AG10803 (cell line): ENCODE measurements around the gene DCHS2.

Experiments used
- DNase-seq: peaks from one replicate; pipeline ENCODE4 v3.0.0; 2010; ENCODE audit warnings: low read depth
- H3K4me3 ChIP-seq: 2 replicates; pipeline ENCODE4 v1.5.1; 2011; ENCODE audit warnings: mild to moderate bottlenecking, low read length, control low read depth
- CTCF ChIP-seq: conservative IDR thresholded peaks from 2 replicates; pipeline ENCODE4 v1.5.1; 2011; ENCODE audit warnings: mild to moderate bottlenecking, low read length, control low read depth, inconsistent platforms

The DCHS2 gene

DNA sequence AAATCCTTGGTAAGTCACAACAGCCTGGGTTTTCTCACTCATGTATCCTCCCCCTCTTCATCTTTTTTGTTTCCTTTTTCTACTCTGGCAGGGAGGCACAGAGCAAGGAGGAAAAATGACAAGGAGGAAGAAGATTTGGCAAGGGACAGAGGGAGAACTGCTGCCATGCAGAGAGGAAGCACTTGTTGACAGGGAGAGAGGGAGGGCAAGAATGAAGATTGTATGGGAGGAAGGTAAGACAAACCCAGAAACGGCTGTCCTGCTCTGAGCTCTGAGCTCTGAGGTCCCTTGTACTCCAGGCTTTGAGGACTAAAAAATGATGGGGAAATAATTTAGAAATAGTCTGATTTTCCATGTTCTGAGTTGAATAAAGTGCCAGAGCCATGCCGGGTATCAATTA lies 123.9 kb downstream of the DCHS2 start:
- no peak for DNase-seq
- no peak for TF ChIP-seq CTCF
- no peak overlapping the region for H3K4me3 ChIP-seq

GRCh38 chr4:154366956-154367355 lies 124.6 kb downstream of the DCHS2 start:
- H3K4me3 ChIP-seq, result no peak overlapping the region
- TF ChIP-seq CTCF, result no peak
- DNase-seq, result no peak

DNA sequence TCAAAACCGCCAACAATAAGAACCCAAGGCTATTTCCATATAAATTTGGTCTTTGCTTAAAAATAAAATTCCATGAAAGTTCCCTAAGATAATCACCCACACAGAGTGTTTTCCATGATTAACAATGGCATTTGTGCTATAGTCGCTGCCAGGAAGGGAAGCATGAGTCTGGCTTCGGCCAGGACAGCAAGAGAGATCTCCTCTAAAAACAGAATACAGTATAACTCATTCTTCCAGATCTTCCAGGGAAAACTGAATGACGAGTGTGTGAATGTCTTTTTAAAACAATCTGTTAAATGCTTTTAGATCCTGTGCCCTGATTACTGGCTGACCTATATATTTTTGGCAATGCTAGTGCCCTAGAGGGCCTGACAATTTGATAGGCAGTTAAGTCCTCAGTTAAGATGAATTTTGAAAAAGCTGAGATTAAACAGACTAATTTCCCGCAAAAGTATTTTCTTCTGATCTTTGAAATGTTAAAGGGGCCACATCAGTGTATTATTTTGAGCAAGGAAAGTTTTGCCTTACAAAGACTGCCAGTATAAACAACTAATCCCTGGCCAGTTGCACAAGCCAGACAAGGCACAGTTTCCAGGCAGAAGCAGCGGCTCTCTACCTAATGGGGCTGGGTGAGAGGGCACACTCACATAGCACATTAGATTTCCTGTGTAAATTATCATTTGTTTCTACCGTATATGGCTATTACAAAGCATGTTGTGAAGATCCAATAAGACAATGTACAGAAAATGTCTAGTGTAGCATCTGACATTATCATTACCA lies 127.3 kb downstream of the DCHS2 start:
- DNase-seq, result no peak
- TF ChIP-seq CTCF, result no peak
- H3K4me3 ChIP-seq, result no peak overlapping the region

DNA sequence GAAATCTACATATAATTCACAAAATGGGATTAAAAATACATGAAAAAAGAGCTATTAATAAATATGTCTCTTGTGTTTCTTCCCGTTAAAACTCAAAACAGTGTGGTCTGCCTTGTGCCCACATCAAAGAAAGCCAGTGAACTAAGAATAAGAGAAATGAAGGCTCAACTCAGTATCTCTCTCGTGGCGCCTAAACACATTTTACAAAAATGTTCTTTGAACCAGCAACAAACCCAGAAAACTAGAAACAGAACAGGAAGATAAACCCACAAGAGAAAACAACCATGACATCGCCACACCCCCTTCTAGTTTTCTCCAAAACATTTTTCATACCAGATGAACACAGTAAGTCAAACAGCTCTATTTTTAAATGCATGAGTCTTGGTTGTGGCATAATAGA lies 130.1 kb downstream of the DCHS2 start:
- no peak for DNase-seq
- TF ChIP-seq CTCF, result no peak
- H3K4me3 ChIP-seq, result no peak overlapping the region

DNA sequence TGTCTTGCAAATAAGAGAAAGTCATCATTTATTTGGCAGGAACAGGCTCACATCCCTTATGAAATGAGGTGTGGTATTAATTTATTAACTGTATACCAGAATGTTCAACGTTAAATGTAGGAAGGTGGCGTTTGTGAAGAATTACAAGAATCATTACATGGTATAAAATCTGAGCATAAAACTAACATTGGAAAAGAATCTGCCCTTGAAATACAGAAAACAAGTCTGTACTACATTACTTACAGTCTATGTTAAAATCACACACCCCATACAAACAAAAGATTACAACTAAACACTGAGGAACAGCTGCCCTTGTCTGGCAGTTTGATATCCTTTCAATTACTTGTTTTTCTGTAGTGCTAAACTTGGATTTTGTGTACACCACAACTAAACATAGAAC lies 131.1 kb downstream of the DCHS2 start:
- no peak for DNase-seq
- TF ChIP-seq CTCF, result no peak
- no peak overlapping the region for H3K4me3 ChIP-seq

DNA sequence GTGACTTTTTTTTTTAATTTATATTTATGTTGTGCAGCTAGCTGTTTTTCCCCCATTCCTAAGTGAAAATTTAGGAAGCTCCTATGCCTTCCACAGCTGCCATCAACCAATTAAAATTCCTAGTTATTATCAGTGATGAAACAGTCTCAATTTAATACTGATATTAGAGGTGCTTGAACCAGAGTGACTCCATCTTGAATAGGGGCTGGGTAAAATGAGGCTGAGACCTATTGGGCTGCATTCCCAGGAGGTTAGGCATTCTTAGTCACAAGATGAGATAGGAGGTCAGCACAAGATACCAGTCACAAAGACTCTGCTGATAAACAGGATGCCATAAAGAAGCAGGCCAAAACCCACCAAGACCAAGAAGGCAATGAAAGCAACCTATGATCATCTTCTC lies 136.7 kb downstream of the DCHS2 start:
- TF ChIP-seq CTCF, result no peak
- no peak for DNase-seq
- no peak overlapping the region for H3K4me3 ChIP-seq

DNA sequence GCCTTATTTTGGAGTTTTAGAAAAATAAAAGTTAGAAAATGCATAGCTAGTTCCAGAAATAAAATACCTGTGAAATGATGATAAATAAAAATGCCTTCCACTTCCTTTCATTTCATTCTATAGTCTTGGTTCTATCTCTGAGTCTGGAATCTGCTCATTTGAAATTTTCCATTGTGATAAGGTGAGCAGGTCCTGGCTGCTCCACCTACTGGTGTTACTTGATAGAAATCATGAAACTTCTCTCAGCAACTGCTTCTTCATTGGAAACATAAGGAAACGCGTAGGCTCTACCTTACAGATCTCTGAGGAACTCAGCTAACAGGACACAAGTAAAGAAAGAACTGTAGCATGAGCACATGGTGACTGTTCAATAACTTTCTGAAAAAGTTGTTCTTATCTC lies 141.8 kb downstream of the DCHS2 start:
- peak; percentile 52 for TF ChIP-seq CTCF
- H3K4me3 ChIP-seq, result no peak overlapping the region
- DNase-seq, result peak; percentile 7
